ENCODE results near the gene SAMD7. TPM values are rescaled to one million over a fixed set of nuclear protein-coding genes. Genes with fewer than 3 reads are reported as not detected.

SAMD7 gene
- total and polyA plus RNA-seq, 9 of the 15 experiments (the other 6 are each of a cell fraction or from before 2014, with no cell fraction given), result not detected

GRCh38 chr3:169966428-169966950, 55.1 kb downstream of the SAMD7 start, which contains the start of gene SEC62 (continued):
- TF ChIP-seq CEBPZ (IDR thresholded peaks at IDR 0.05; ENCODE audit: borderline replicate concordance, low read depth, low read length), result no peak
- peak; percentile 27; the same call in 1 of the 2 replicates for TF ChIP-seq MAFF (IDR thresholded peaks at IDR 0.05; ENCODE audit: low read length)
- peak; percentile 97 for TF ChIP-seq TAF7 (tag; IDR thresholded peaks at IDR 0.05)
- no peak for TF ChIP-seq U2AF2 (optimal IDR thresholded peaks at IDR 0.05; ENCODE audit: low read depth, low read length)
- peak in 1 of 3 experiments; percentile 15; a peak in 1 of 6 replicates for TF ChIP-seq ZBTB11 (CRISPR knock-in tag; IDR thresholded peaks at IDR 0.05)
- peak in 1 of 2 experiments; percentile 41; a peak in 1 of 4 replicates for TF ChIP-seq SIN3A (IDR thresholded peaks at IDR 0.05; ENCODE audit: borderline replicate concordance in 2 of 2, control insufficient read depth in 1 of 2, low read depth in 2 of 2, low read length in 2 of 2)
- peak; percentile 95 for TF ChIP-seq MAZ (CRISPR knock-in tag; conservative IDR thresholded peaks at IDR 0.05 in 1 of 2, IDR thresholded peaks at IDR 0.05 in 1 of 2)
- TF ChIP-seq ZNF280A (IDR thresholded peaks at IDR 0.05; ENCODE audit: low read depth, partially characterized antibody), result no peak
- peak; percentile 77 for TF ChIP-seq CXXC5 (CRISPR knock-in tag; IDR thresholded peaks at IDR 0.05)
- no peak; a peak in 1 of 4 replicates for TF ChIP-seq MLLT1 (IDR thresholded peaks at IDR 0.05)
- TF ChIP-seq CHAMP1 (IDR thresholded peaks at IDR 0.05), result peak; percentile 59; the same call in 1 of the 2 replicates

Measured in K562 (cell line).